Ishikawa (cell line): ENCODE results near the gene KIAA0408.

Experiments
- CEBPB ChIP-seq: IDR thresholded peaks from 2 replicates; pipeline ENCODE4 v1.6.1; 2012
- CREB1 ChIP-seq: IDR thresholded peaks from 2 replicates; pipeline ENCODE4 v1.6.1; 2012; ENCODE audit warnings: low read depth
- EGR1 ChIP-seq: IDR thresholded peaks from 2 replicates; pipeline ENCODE4 v1.6.1; 2012
- EP300 ChIP-seq: IDR thresholded peaks from 2 replicates; pipeline ENCODE4 v1.6.1; 2012; ENCODE audit warnings: borderline replicate concordance
- FOXM1 ChIP-seq: IDR thresholded peaks from 2 replicates; pipeline ENCODE4 v1.6.1; 2012; ENCODE audit warnings: low read depth, borderline replicate concordance
- NFIC ChIP-seq: IDR thresholded peaks from 2 replicates; pipeline ENCODE4 v1.6.1; 2012
- RAD21 ChIP-seq: IDR thresholded peaks from 2 replicates; pipeline ENCODE4 v1.6.1; 2012; ENCODE audit warnings: low read depth
- TAF1 ChIP-seq: IDR thresholded peaks from 2 replicates; pipeline ENCODE4 v1.6.1; 2012; ENCODE audit warnings: low read depth, mild to moderate bottlenecking
- TCF12 ChIP-seq: IDR thresholded peaks from 2 replicates; pipeline ENCODE4 v1.6.1; 2012; ENCODE audit warnings: low read depth
- TEAD4 ChIP-seq: IDR thresholded peaks from 2 replicates; pipeline ENCODE4 v1.6.1; 2012
- YY1 ChIP-seq: IDR thresholded peaks from 2 replicates; pipeline ENCODE4 v1.6.1; 2012; ENCODE audit warnings: low read depth
- ZBTB7A ChIP-seq: IDR thresholded peaks from 2 replicates; pipeline ENCODE4 v1.6.1; 2012; ENCODE audit warnings: low read depth
- TF ChIP-seq, protein P1 (sequence below): IDR thresholded peaks from 2 replicates; pipeline ENCODE4 v1.6.1; 2012; ENCODE audit warnings: low read depth, mild to moderate bottlenecking
- TF ChIP-seq, protein P2 (sequence below): IDR thresholded peaks from 2 replicates; pipeline ENCODE4 v1.6.1; 2012

The KIAA0408 gene

GRCh38 chr6:127452803-127453202 is 6.4 kb downstream of the KIAA0408 start:
- TF ChIP-seq NFIC (no peak), YY1 (no peak)

DNA sequence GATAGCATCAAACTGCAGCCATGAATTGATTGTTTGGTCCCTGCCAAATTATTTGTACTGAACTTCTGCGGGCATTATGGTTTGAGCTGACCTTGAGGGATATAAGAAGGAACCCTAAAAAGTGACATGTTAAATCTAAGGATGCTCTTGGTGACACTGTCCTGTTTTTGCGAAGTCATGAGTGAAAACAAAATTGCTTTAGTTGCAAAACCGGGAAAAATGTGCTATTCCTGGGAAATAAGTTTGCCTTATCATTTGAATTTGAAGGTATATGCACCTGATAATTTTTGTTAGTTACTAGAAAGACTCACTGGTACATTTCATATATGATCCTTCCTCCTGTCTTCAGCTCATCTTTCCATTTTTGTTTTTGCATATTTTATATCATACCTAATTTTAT is 7.8 kb downstream of the KIAA0408 start:
- TF ChIP-seq EGR1: no peak
- no peak for TF ChIP-seq YY1
- no peak for TF ChIP-seq TCF12
- TF ChIP-seq ZBTB7A: no peak
- TF ChIP-seq FOXM1: no peak
- no peak for TF ChIP-seq CEBPB
- TF ChIP-seq TEAD4: no peak

DNA sequence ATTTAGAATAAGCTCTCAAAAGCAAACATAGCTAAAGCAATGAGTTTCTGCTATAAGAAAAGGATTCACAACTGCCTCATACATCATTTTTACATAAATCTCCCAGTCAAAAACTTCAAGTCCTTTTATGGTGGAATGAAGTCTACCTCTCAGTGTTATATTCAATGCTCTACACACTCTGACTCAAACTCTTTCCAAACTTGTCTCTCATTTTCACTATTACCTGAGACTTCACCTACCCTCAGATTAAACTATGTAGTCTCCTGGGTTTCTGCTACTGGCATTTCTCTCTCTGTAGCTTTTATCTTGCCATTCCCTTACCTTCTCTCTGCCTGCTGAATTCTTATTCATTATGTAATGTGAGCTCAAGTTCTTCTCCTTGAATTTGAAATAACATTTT is 11.4 kb downstream of the KIAA0408 start:
- TF ChIP-seq FOXM1 (no peak), CREB1 (no peak), TAF1 (no peak), ZBTB7A (no peak)
- TF ChIP-seq, protein P1, sequence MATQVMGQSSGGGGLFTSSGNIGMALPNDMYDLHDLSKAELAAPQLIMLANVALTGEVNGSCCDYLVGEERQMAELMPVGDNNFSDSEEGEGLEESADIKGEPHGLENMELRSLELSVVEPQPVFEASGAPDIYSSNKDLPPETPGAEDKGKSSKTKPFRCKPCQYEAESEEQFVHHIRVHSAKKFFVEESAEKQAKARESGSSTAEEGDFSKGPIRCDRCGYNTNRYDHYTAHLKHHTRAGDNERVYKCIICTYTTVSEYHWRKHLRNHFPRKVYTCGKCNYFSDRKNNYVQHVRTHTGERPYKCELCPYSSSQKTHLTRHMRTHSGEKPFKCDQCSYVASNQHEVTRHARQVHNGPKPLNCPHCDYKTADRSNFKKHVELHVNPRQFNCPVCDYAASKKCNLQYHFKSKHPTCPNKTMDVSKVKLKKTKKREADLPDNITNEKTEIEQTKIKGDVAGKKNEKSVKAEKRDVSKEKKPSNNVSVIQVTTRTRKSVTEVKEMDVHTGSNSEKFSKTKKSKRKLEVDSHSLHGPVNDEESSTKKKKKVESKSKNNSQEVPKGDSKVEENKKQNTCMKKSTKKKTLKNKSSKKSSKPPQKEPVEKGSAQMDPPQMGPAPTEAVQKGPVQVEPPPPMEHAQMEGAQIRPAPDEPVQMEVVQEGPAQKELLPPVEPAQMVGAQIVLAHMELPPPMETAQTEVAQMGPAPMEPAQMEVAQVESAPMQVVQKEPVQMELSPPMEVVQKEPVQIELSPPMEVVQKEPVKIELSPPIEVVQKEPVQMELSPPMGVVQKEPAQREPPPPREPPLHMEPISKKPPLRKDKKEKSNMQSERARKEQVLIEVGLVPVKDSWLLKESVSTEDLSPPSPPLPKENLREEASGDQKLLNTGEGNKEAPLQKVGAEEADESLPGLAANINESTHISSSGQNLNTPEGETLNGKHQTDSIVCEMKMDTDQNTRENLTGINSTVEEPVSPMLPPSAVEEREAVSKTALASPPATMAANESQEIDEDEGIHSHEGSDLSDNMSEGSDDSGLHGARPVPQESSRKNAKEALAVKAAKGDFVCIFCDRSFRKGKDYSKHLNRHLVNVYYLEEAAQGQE: no peak

- TF ChIP-seq CEBPB (no peak), EP300 (no peak), EGR1 (no peak), YY1 (no peak), NFIC (no peak), TEAD4 (no peak), CREB1 (no peak), FOXM1 (no peak), RAD21 (no peak), TAF1 (no peak)
- TF ChIP-seq, protein P2, sequence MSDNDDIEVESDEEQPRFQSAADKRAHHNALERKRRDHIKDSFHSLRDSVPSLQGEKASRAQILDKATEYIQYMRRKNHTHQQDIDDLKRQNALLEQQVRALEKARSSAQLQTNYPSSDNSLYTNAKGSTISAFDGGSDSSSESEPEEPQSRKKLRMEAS: no peak
- TF ChIP-seq, protein P1: no peak
Observed at GRCh38 chr6:127446356-127446755, 12.8 kb downstream of the KIAA0408 start.

GRCh38 chr6:127441881-127442280 is 17.3 kb downstream of the KIAA0408 start:
- TF ChIP-seq RAD21: no peak
- TF ChIP-seq EP300: no peak
- no peak for TF ChIP-seq FOXM1
- no peak for TF ChIP-seq NFIC
- TF ChIP-seq, protein P1: no peak
- TF ChIP-seq ZBTB7A: no peak
- no peak for TF ChIP-seq TAF1
- TF ChIP-seq TCF12: no peak

- TF ChIP-seq CREB1 (no peak), YY1 (no peak), TEAD4 (no peak), NFIC (no peak)
Observed at GRCh38 chr6:127439718-127440117, 19.5 kb downstream of the KIAA0408 start.

GRCh38 chr6:127436578-127437110 is 22.5 kb downstream of the KIAA0408 start:
- TF ChIP-seq TAF1: no peak
- no peak for TF ChIP-seq TEAD4
- no peak for TF ChIP-seq TCF12
- TF ChIP-seq CEBPB: no peak
- TF ChIP-seq, protein P2: no peak
